Aorta (tissue), 5 donors: ENCODE measurements around the gene SMAD6. TPM values are rescaled to one million over a fixed set of nuclear protein-coding genes. Genes with fewer than 3 reads are reported as not detected.

Experiments used
- ATAC-seq: fragments of 200-7000 bp; cut with Tn5 transposase; one replicate; pipeline ENCODE4 v1.9.1; 2022; ENCODE audit warnings: moderate library complexity; ENCODE audit not compliant: low FRiP score
- DNase-seq, 2 donors: peaks; one replicate each; pipeline ENCODE4 v3.0.0-alpha.2; 2020
- H3K27ac ChIP-seq, 2 donors: one replicate each; pipeline ENCODE4 v1.5.1; 2013; ENCODE audit warnings: low read length in 2 of 2, mild to moderate bottlenecking in 2 of 2, moderate library complexity in 2 of 2, control low read depth in 1 of 2, inconsistent platforms in 1 of 2, low read depth in 1 of 2
- H3K27me3 ChIP-seq, 2 donors: one replicate each; pipeline ENCODE4 v1.6.1; 2013; ENCODE audit warnings: control low read depth in 1 of 2, low read length in 1 of 2, mild to moderate bottlenecking in 1 of 2, moderate library complexity in 1 of 2; ENCODE audit not compliant: insufficient read depth in 2 of 2, control insufficient read depth in 1 of 2
- H3K36me3 ChIP-seq, 2 donors: one replicate each; pipeline ENCODE4 v1.6.1; 2013; ENCODE audit warnings: control low read depth in 1 of 2, low read length in 1 of 2, mild to moderate bottlenecking in 1 of 2; ENCODE audit not compliant: insufficient read depth in 2 of 2, control insufficient read depth in 1 of 2
- H3K4me1 ChIP-seq, 2 donors: one replicate each; pipeline ENCODE4 v1.6.1; 2013; ENCODE audit warnings: low read length in 2 of 2, control low read depth in 1 of 2, mild to moderate bottlenecking in 1 of 2, moderate library complexity in 1 of 2; ENCODE audit not compliant: insufficient read depth in 2 of 2, control insufficient read depth in 1 of 2
- H3K4me3 ChIP-seq, 2 donors: one replicate each; pipeline ENCODE4 v1.5.1; 2013; ENCODE audit warnings: low read length in 2 of 2, control low read depth in 1 of 2, mild to moderate bottlenecking in 1 of 2
- H3K9me3 ChIP-seq: one replicate; pipeline ENCODE4 v1.6.1; 2013; ENCODE audit warnings: mild to moderate bottlenecking, low read length; ENCODE audit not compliant: control insufficient read depth
- WGBS, 2 donors: extraction: QIAGEN DNeasy Blood & Tissue Kit; methylation state at CpG; one replicate each; pipeline ENCODE4 v1.1.7; 2013; 5-methylcytosine and 5-hydroxymethylcytosine counted together
- intact Hi-C, 2 donors: fragments of 100-400 bp; cut with DNase I; formaldehyde crosslinking; loops; one replicate each; pipeline versions ENCODE4 v1.14.2 to v1.15.0; 2022
- polyA plus RNA-seq, 2 donors: library from polyadenylated mRNA; stranded (reverse); fragments of 200-250 nt; gene quantifications; one replicate each; pipeline ENCODE4 v1.2.3, GENCODE V29; 2013
- total RNA-seq, 2 donors: library from RNA; stranded (reverse); fragmentation: NEBNext Ultra II Directional; extraction: Animal tissue kit (Norgen Biotek cat#: 25700); gene quantifications; one replicate each; pipeline ENCODE4 v1.2.1, GENCODE V29; 2021
- donor health status: healthy with polysubstance abuse.
- donor health status: Bipolar disorder and iron deficiency.
- donor health status: DM: no; HTN: no; CAD: no.
- donor health status: DM: no; HTN: no; CAD: no.
- donor health status: DM: yes; HTN: yes; CAD: no.

The SMAD6 gene
- total and polyA plus RNA-seq, 4 donors: 7.1 to 92.0 (median 24.5) TPM

DNA sequence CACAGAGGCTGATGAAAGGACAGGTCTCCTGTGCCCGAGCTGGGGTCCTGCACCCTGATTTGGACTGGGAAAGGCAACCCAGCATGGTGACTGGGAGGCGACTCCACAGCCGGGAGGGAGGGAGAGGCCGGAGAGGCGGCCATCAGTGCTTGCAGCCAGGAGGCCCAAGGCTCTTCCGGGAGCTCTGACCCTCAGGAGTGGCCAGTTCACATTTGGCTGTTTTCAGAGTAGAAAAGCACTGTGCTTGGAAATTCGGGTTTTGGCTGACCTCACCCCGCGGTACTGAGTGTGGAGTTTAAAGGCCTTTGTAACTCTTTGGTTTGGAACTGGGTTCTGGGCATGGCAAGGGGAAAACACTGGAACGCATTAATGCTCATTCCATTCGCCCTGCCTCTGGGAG, 31.9 kb downstream of the SMAD6 start:
- 10% methylated on average over 11 of the region's 11 CpGs for WGBS, 2 donors
- no peaks in the 10 kb centered on the region for H3K9me3 ChIP-seq
- DNase-seq (peak; percentile 78 to 79), ATAC-seq (peak; percentile 76)
- no peak overlapping the region for H3K4me3 ChIP-seq
- intact Hi-C loops: loop anchor here in 1 of 2 donors (2.0 kb wide), 1 partner anchor 29 kb away; no protein-coding TSS in a partner anchor
- no peaks in the 10 kb centered on the region for H3K36me3 ChIP-seq
- peaks cover 0 to 10% of the 10 kb centered on the region in 2 donors for H3K4me1 ChIP-seq
- no peaks in the 10 kb centered on the region for H3K27me3 ChIP-seq
- peak overlapping the region; percentile 70 to 73 for H3K27ac ChIP-seq

DNA sequence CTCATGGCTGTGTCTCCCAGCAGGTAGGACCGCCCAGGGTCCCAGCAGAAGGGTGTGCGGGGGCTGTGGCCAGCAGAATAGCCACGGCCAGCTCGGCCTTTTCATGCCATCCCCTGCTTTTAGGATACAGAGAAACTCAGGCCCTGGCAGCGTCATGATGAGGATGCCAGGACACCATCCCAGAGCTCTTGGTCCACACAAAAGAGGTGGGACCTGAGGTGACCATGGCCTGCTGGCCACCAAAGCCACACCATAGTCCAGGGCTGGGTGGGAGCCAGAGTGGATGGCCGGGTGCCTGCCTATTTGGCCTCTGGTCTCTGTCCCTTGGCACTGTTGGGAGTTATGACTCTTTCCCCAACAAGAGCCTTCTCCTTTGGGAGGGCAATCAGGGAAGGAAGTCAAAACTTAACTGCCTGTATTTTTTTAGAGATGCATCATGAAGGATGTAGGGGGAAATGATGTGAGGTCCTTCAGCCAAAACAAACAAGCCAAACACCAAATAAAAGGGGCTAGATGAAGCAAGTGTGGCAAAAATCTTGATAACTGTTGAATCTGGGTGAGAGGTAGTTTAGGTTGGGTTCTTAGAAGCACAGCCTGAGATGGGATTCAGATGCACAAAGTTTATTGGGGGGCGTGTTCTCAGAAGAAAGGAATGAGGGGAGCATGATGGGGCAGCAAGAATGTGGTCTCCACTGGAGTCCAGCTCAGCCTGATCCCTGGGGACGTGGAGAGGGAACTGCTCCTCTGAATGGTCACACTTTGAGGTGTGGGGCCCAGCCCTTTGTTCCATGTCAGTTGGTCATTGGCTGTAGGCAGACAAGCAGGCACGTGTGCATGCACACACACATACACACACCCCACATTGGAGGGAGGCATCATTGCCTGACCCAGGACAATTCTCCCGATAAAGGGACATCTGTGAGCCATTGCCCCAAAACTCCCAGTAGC, 33.2 kb downstream of the SMAD6 start:
- H3K4me1 ChIP-seq: peaks cover 0 to 8% of the 10 kb centered on the region in 2 donors
- no peaks in the 10 kb centered on the region for H3K36me3 ChIP-seq
- H3K27me3 ChIP-seq: no peaks in the 10 kb centered on the region
- H3K4me3 ChIP-seq: no peak overlapping the region
- intact Hi-C loops: loop anchor here in 1 of 2 donors (2.0 kb wide), 1 partner anchor 30 kb away; no protein-coding TSS in a partner anchor
- peak overlapping the region in 1 of 2 donors; percentile 58 for H3K27ac ChIP-seq
- ATAC-seq: peak; percentile 31
- H3K9me3 ChIP-seq: no peaks in the 10 kb centered on the region
- 56 to 60% methylated on average over 10 of the region's 10 CpGs for WGBS, 2 donors
- DNase-seq: peak; percentile 50 to 77

DNA sequence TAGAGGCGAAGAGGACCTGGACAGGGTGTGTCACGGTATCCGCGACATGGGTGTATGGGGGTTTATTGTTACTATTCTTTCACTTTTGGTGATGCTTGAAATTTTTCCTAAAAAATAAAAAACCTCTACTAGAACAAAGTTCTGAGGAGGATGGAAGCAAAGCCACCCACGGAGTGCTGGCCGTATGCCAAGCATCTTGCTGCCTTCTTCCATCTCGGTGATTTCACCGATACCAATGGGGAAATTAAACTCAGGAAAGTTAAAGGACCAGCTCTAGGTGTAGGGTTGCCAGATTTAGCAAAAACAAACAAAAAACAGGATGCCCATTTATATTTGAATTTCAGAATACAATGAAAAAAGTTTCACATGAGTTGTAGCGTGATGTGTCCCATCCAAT, 33.9 kb downstream of the SMAD6 start:
- ATAC-seq (no peak), DNase-seq (peak; percentile 60 to 86)
- intact Hi-C loops: loop anchor here in 1 of 2 donors (2.0 kb wide), 1 partner anchor 31 kb away; no protein-coding TSS in a partner anchor
- no peaks in the 10 kb centered on the region for H3K9me3 ChIP-seq
- peaks cover 0 to 6% of the 10 kb centered on the region in 2 donors for H3K4me1 ChIP-seq
- no peak overlapping the region for H3K4me3 ChIP-seq
- no peaks in the 10 kb centered on the region for H3K27me3 ChIP-seq
- no peaks in the 10 kb centered on the region for H3K36me3 ChIP-seq
- 54 to 55% methylated on average over 9 of the region's 9 CpGs for WGBS, 2 donors
- H3K27ac ChIP-seq: peak overlapping the region in 1 of 2 donors; percentile 58

DNA sequence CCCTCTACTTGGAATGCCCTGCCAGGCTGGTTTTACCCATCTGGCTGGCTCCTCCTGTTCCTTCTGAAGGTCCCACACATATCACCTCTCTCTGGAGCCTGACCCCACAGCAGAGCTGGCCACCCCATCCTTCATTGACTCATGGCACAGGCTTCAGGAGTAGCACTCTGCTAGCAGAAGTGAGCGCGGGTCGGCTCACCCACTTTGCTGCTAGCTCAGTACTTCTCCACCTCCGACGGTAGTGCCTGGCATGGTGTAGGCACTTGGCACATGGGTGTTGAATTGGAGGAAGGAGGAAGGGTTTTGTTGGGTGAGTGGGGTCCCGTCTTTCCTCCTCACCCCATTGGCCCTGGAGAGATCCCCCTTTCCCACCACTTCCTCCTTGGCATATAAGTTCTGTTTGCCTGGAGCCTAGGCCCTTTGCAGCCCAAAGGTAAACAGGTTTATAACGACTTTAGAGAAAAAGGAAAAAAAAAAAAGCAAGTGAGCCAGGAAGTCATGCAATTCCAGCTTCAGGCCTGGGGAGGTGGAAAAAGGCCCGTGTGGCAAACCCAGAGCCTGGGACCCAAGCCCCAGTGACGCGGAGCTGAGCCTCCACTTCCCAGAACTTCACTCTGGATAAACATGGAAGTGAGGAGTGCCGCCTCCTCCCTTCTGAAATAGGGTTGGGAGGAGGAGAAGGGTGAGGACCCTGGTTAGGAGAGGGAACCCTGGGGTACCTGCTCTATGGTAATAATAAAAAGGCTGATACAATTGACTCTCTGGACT, 35.4 kb downstream of the SMAD6 start:
- WGBS, 2 donors: 55 to 63% methylated on average over 11 of the region's 11 CpGs
- H3K4me1 ChIP-seq: peaks cover 0 to 6% of the 10 kb centered on the region in 2 donors

DNA sequence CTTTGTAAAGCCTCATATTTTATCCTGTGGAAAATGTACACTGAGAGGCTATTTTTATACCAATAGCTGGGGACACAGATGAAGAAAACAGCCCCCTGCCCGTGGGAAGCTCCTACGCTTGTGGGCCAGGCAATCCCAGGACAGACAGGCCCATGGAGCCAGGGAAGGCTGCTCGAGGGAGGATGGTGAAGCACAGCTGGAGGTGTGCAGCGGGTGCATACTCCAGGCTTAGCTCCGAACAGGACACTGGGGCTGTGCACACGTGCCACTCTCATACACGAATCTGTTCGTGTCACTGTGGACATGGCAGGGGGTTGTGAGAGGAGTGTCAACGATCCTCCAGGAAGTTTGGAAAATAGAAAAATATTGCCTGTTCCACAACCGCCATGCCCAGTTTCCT, 36.1 kb downstream of the SMAD6 start:
- Histone ChIP-seq H3K4me3 (no peak overlapping the region), H3K9me3 (no peaks in the 10 kb centered on the region), H3K27ac (no peak overlapping the region), H3K4me1 (peaks cover 0 to 6% of the 10 kb centered on the region in 2 donors), H3K36me3 (no peaks in the 10 kb centered on the region), H3K27me3 (no peaks in the 10 kb centered on the region)
- WGBS, 2 donors: 90 to 91% methylated on average over 10 of the region's 10 CpGs
- ATAC-seq (no peak), DNase-seq (peak; percentile 12 to 34)
- intact Hi-C loops: no loop called here

More for the DNA sequence above, 35.4 kb downstream of the SMAD6 start:
- ATAC-seq (no peak), DNase-seq (peak; percentile 41 to 60)
- H3K4me3 ChIP-seq: no peak overlapping the region
- intact Hi-C loops: no loop called here
- no peaks in the 10 kb centered on the region for H3K9me3 ChIP-seq
- H3K27ac ChIP-seq: peak overlapping the region in 1 of 2 donors; percentile 4
- no peaks in the 10 kb centered on the region for H3K36me3 ChIP-seq
- H3K27me3 ChIP-seq: no peaks in the 10 kb centered on the region

DNA sequence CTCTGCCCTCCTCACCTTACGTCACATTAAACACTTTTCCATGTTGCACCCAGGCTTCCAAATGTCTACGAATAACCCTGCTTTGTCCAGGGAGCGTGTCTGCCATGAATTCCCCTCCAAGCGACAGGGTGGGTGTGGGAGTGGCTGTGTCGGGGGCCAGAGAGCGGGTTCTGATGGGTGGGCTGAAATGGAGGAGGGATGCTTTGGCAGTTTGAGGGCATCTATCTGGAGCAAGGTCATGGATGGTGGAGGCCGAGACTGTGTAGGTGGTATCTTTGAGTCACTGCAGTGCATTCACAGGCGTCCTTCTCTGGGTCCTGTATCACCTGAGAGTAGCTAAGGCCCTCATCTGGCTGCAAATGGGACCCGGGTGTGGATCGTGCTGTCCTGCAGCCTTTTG, 36.6 kb downstream of the SMAD6 start:
- ATAC-seq (no peak), DNase-seq (peak; percentile 18 to 42)
- no peaks in the 10 kb centered on the region for H3K36me3 ChIP-seq
- no peaks in the 10 kb centered on the region for H3K27me3 ChIP-seq
- H3K27ac ChIP-seq: no peak overlapping the region
- intact Hi-C loops: no loop called here
- WGBS, 2 donors: 94% methylated on average over 10 of the region's 10 CpGs
- H3K4me3 ChIP-seq: no peak overlapping the region
- no peaks in the 10 kb centered on the region for H3K9me3 ChIP-seq
- peaks cover 0 to 6% of the 10 kb centered on the region in 2 donors for H3K4me1 ChIP-seq

DNA sequence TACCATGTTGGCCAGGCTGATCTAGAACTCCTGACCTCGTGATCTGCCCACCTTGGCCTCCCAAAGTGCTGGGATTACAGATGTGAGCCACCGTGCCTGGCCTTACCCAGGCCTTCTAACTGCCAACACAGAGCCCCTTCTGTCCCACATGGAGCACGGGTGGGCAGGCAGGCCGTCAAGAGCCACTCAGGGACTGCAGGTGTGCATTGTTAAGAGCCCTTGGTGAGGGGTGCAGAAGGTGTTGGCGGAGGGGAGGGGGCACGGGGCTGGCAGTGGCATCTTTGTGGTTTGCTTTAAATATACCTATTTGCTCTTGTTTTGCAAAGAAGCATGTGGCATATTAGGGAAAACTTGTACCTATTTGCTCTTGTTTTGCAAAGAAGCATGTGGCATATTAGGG, 37.3 kb downstream of the SMAD6 start:
- H3K4me3 ChIP-seq: no peak overlapping the region
- H3K27ac ChIP-seq: no peak overlapping the region
- DNase-seq (peak; percentile 9 to 25), ATAC-seq (no peak)
- 87 to 89% methylated on average over 6 of the region's 6 CpGs for WGBS, 2 donors
- H3K27me3 ChIP-seq: no peaks in the 10 kb centered on the region
- intact Hi-C loops: no loop called here
- H3K4me1 ChIP-seq: peaks cover 0 to 3% of the 10 kb centered on the region in 2 donors
- H3K36me3 ChIP-seq: no peaks in the 10 kb centered on the region
- H3K9me3 ChIP-seq: no peaks in the 10 kb centered on the region

DNA sequence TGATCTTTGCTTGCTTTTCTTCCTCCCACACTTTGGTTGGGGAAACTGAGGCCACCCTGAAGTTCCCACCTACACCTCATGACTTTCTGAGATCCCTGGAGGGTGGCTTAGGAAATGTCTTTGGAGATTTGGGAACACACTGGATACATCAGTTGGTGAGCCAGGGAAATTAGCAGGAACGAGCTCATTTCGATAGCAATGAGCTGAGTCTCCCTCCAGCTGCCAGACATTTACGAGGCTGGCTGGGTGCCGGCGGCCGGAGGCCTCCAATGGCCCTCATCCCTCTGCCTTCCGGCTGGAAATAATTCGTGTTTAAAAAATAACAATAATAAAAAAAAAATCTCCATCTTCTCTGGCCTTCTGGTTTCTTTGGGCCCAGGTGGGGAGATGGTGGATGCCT, 38.8 kb downstream of the SMAD6 start:
- Histone ChIP-seq H3K27ac (no peak overlapping the region), H3K4me3 (no peak overlapping the region), H3K9me3 (no peaks in the 10 kb centered on the region), H3K4me1 (peaks cover 0 to 3% of the 10 kb centered on the region in 2 donors), H3K36me3 (no peaks in the 10 kb centered on the region), H3K27me3 (no peaks in the 10 kb centered on the region)
- intact Hi-C loops: no loop called here
- DNase-seq (peak; percentile 76 to 90), ATAC-seq (peak; percentile 67)
- 9 to 15% methylated on average over 8 of the region's 8 CpGs for WGBS, 2 donors
